PFSK-1 (cell line): ENCODE measurements around the gene BCL6B.

Source experiments
- POLR2AphosphoS5 ChIP-seq: IDR thresholded peaks from 2 replicates; pipeline ENCODE4 v1.6.1; 2012; ENCODE audit warnings: low read depth, mild to moderate bottlenecking, control low read depth, low read length, moderate library complexity
- REST ChIP-seq, 2 experiments: IDR thresholded peaks; 2 replicates each; pipeline versions ENCODE4 v1.6.1 to v1.8.0; 2011 to 2012; ENCODE audit warnings: low read depth in 2 of 2, low read length in 2 of 2, control low read depth in 1 of 2, inconsistent platforms in 1 of 2, mild to moderate bottlenecking in 1 of 2, moderate library complexity in 1 of 2; ENCODE audit not compliant: insufficient read depth in 1 of 2
- SIN3A ChIP-seq: IDR thresholded peaks from 2 replicates; pipeline ENCODE4 v1.6.1; 2012; ENCODE audit warnings: mild to moderate bottlenecking, low read length, moderate library complexity, borderline replicate concordance; ENCODE audit not compliant: insufficient read depth
- TAF1 ChIP-seq: IDR thresholded peaks from 2 replicates; pipeline ENCODE4 v1.6.1; 2012; ENCODE audit warnings: low read length, control low read depth, borderline replicate concordance; ENCODE audit not compliant: insufficient read depth

- TF ChIP-seq POLR2AphosphoS5 (no peak), REST (IDR thresholded peaks at IDR 0.05; ENCODE audit: insufficient read depth in 1 of 2, low read depth in 2 of 2, low read length in 2 of 2) (no peak), SIN3A (no peak), TAF1 (no peak)
Observed at GRCh38 chr17:7011415-7011814, 11.4 kb upstream of the BCL6B start.
